Measurements from ENCODE around the gene KIAA1210. TPM values are rescaled to one million over a fixed set of nuclear protein-coding genes. Genes with fewer than 3 reads are reported as not detected.

Gene KIAA1210
- polyA plus RNA-seq, 1 experiment, result not detected

- ChIA-PET POLR2A (no interaction called here), CTCF (interaction anchor here (0.6 to 4.0 kb wide), 11 partner anchors 9 to 226 kb away, joined by 3 to 27 read pairs (median 5); no protein-coding TSS in a partner anchor)
- Histone ChIP-seq H3K4me3 (ENCODE audit: low read depth, low read length) (no peak overlapping the region), H3K36me3 (ENCODE audit: control insufficient read depth, insufficient read depth, low read length) (no peaks in the 10 kb centered on the region), H3K27me3 (ENCODE audit: control insufficient read depth, insufficient read depth, low read length) (no peaks in the 10 kb centered on the region; the same call in 1 of the 2 replicates)
- TF ChIP-seq CTCF (IDR thresholded peaks at IDR 0.05; ENCODE audit: insufficient read depth, low read depth, low read length), result peak; percentile 67
- DNase-seq (ENCODE audit: low read depth), result no peak
These were observed 60.4 kb downstream of the KIAA1210 start for GRCh38 chrX:119067023-119067739.

- H3K4me3 ChIP-seq (ENCODE audit: low read depth, low read length), result no peak overlapping the region
- no peaks in the 10 kb centered on the region for H3K36me3 ChIP-seq (ENCODE audit: control insufficient read depth, insufficient read depth, low read length)
- H3K27me3 ChIP-seq (ENCODE audit: control insufficient read depth, insufficient read depth, low read length), result no peaks in the 10 kb centered on the region
- ChIA-PET POLR2A (no interaction called here), CTCF (interaction anchor here (0.9 to 3.4 kb wide), 2 partner anchors 57 to 216 kb away, joined by 3 to 13 read pairs; no protein-coding TSS in a partner anchor)
- TF ChIP-seq CTCF (IDR thresholded peaks at IDR 0.05; ENCODE audit: insufficient read depth, low read depth, low read length), result no peak
- no peak for DNase-seq (ENCODE audit: low read depth)
These were observed 64.2 kb downstream of the KIAA1210 start for GRCh38 chrX:119063428-119063827.

GRCh38 chrX:119062750-119063374, 64.8 kb downstream of the KIAA1210 start:
- no peak overlapping the region for H3K4me3 ChIP-seq (ENCODE audit: low read depth, low read length)
- CTCF ChIA-PET, result interaction anchor here (0.9 to 3.4 kb wide), 2 partner anchors 57 to 215 kb away, joined by 3 to 13 read pairs; no protein-coding TSS in a partner anchor
- POLR2A ChIA-PET, result no interaction called here
- DNase-seq (ENCODE audit: low read depth), result no peak
- no peak for TF ChIP-seq CTCF (IDR thresholded peaks at IDR 0.05; ENCODE audit: insufficient read depth, low read depth, low read length)
- H3K27me3 ChIP-seq (ENCODE audit: control insufficient read depth, insufficient read depth, low read length), result no peaks in the 10 kb centered on the region
- no peaks in the 10 kb centered on the region for H3K36me3 ChIP-seq (ENCODE audit: control insufficient read depth, insufficient read depth, low read length)

GRCh38 chrX:119055687-119056086, 71.9 kb downstream of the KIAA1210 start:
- H3K27me3 ChIP-seq (ENCODE audit: control insufficient read depth, insufficient read depth, low read length), result no peaks in the 10 kb centered on the region
- TF ChIP-seq CTCF (IDR thresholded peaks at IDR 0.05; ENCODE audit: insufficient read depth, low read depth, low read length), result no peak
- DNase-seq (ENCODE audit: low read depth), result no peak
- POLR2A ChIA-PET, result no interaction called here
- H3K36me3 ChIP-seq (ENCODE audit: control insufficient read depth, insufficient read depth, low read length), result no peaks in the 10 kb centered on the region
- CTCF ChIA-PET, result interaction anchor here (1.4 kb wide), 1 partner anchor 11 kb away, joined by 4 read pairs; no protein-coding TSS in a partner anchor
- no peak overlapping the region for H3K4me3 ChIP-seq (ENCODE audit: low read depth, low read length)

- Histone ChIP-seq H3K36me3 (ENCODE audit: control insufficient read depth, insufficient read depth, low read length) (no peaks in the 10 kb centered on the region), H3K27me3 (ENCODE audit: control insufficient read depth, insufficient read depth, low read length) (no peaks in the 10 kb centered on the region), H3K4me3 (ENCODE audit: low read depth, low read length) (no peak overlapping the region)
- TF ChIP-seq CTCF (IDR thresholded peaks at IDR 0.05; ENCODE audit: insufficient read depth, low read depth, low read length), result no peak
- POLR2A ChIA-PET, result no interaction called here
- CTCF ChIA-PET, result no interaction called here
- DNase-seq (ENCODE audit: low read depth), result no peak
These were observed 81.7 kb downstream of the KIAA1210 start for GRCh38 chrX:119045884-119046283.

All from BJ (cell line).